CD4-positive, alpha-beta T cell treated with Interleukin-4 for 4 hours (primary cell): ENCODE results near the gene PHF23.

Experiments used
- DNase-seq: peaks from one replicate; pipeline ENCODE4 v3.0.0-alpha.2; 2020

PHF23 gene

GRCh38 chr17:7196651-7197401 is 42.4 kb downstream of the PHF23 start:
- DNase-seq, result no peak

DNA sequence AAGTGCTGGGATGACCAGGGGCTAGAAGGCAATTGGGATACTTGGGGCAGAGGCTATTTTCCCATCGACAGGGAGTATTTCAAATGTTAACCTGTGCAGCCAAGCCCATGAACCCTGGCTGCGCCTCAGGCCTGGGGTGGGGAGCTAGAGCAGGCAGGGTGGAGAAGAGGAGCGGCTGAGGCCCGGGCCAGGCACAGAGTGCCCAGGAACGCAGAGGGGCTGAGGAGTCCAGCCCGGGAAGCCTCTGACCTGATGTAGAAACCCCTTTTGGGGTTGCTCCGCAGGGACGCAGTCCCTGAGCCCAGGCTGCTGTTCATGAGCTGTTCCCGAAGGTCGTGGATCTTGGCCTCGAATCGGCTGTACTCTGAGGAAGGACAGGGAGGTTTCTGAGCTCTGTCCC is 43.3 kb downstream of the PHF23 start:
- DNase-seq, result no peak

DNA sequence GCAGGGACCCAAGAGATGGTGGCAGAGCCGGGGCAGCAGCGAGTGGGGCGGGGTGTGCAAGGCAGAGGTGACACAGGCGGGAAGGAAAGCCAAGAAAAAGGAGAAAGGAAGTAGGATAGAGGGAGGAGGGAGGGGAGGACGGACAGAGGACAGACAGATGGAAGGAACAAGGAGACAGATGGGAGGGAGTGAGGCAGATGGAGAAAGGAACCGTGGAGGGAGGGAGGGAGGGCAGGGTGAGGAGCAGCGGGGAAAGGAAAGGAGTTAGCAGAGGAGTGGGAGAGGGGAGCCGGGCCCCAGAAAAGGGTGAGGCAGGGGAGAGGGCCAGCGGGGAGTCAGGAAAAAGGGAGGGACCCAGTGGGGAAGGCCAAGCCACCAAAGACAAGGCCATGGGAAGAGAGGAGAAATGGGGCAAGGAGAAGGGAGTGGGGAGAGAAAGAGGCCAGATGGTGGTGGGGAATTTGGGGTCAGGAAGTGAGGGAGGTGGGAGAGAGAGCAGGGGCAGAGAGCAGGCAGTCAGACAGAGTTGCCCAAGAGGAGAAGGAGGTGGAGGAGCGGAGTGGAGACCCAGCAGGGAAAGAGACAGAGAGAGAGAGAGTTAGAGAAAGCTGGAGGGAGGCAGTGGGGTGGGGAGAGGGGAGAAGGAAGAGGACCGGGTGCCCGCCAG is 46.9 kb downstream of the PHF23 start:
- DNase-seq, result no peak

- no peak for DNase-seq
These were observed 47.5 kb downstream of the PHF23 start for GRCh38 chr17:7191571-7192270.

GRCh38 chr17:7191069-7191468 is 48.2 kb downstream of the PHF23 start:
- no peak for DNase-seq

DNA sequence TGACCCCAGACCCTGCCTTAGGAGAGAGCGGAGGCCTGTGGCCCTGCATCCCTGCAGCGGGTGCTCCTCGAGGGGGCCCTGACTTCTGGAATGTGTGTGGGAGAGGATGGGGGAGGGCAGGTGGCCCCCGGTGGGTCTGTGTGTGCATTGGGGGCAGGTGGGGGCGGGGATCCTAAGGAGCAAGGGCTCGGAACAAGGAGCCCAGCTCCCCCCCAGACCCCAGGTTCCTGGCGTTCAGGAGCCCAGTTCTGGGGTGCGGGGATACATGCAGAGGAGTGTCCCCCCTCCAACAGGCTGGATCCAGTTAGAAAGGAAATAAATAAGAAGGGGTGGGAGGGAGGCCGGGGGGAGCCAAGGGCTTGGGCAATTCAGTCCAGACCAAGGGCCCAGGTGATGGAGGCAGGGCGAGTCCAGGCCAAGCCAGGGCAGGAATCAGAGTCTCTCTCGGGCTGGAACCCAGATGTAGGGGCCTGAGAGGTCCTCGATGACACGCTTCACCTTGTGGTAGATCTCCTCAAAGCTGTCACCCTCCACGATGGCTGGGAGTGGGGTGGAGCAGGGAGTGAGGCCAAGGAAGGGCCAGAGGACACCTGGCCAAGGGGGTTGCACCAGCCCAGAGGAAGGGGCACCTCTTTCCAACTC is 48.9 kb downstream of the PHF23 start:
- no peak for DNase-seq

DNA sequence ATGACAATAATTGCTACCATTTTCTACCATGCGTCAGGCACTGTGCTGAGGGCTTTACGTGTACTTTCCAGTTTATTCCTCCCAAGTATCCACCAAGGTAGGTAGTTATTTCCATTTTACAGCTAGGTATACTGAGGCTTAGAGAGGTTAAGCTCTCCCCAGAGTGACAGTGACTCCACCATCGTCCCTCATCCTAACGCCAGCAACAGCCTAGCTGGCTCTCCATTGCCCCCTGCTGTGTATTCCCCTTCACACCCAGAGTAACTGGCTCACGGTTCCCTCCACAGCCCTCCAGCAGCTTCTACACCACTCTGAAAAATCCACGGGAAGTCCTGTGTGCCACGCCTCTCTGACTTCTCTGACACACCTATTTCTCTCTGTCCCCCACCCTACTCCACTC is 53.0 kb downstream of the PHF23 start:
- DNase-seq, result peak; percentile 11
